ENCODE measurements around the gene CFAP45. TPM values are rescaled to one million over a fixed set of nuclear protein-coding genes. Genes with fewer than 3 reads are reported as not detected.

The CFAP45 gene
- polyA plus RNA-seq, 2 of the 4 experiments (the other 2 are of a cell fraction): 0.67 to 0.89 TPM

DNA sequence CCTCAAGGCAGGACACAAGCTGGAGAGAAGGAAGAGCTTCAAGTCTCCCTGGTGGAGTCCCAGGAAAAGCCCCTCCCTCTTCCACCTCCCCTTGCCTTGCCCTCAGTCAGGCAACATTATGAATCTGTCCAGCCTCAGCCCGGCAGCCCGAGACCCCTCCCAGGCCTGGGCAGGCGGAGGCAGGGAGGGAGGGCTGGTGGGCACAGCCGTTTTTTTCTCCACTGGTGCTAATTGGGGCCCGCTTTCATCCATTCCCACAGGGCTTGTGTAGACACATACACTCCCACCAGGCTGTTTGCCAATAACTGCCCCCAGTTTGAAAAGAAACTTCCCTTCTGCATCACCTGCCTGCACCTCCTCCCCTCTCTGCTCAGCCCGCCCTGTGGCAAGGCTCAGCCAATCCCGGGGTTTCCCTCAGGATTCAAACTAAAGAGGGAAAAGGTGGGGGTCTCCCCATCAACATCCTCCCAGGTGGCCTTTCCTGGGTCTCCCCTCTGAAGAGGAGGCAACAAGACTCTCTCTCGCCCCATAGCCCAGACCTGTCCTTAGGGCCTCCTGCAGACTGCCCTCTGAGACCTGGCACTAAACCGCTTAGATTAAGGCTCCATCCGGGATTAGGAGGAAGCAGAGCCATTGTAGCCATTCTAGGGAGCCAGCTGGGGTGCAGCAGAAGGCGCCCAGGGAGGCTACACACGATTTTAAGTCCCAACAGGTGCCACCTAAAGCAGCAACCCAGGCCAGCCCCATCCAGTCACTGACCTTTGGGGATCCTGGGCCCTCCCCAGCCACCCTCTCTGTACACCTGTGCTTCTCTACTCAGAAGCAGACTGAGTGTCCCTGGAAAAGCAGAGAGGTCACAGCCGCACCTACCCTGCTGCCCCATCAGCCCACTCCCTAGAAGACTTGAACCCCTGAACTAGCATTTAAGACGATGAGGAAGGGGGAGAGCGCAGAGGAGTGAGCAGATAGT lies 41.9 kb upstream of the CFAP45 start:
- Histone ChIP-seq H3K4me3 (no peak overlapping the region), H3K4me1 (peaks cover 16% of the 10 kb centered on the region), H3K4me2 (no peak overlapping the region), H3K27ac (no peak overlapping the region), H3K9me3 (no peaks in the 10 kb centered on the region)
- WGBS (ENCODE audit: missing lambda C conversion rate): 72% methylated on average over 14 of the region's 15 CpGs
- ChIA-PET POLR2A (no interaction called here), CTCF (interaction anchor here (1.4 to 22.4 kb wide), 2 partner anchors 67 to 104 kb away, joined by 3 to 665 read pairs; no protein-coding TSS in a partner anchor)
- DNase-seq (ENCODE audit: low read depth in 1 of 2, low spot score in 1 of 2) (no peak), FAIRE-seq (no peak), ATAC-seq (no peak)
- TF ChIP-seq, protein P1, sequence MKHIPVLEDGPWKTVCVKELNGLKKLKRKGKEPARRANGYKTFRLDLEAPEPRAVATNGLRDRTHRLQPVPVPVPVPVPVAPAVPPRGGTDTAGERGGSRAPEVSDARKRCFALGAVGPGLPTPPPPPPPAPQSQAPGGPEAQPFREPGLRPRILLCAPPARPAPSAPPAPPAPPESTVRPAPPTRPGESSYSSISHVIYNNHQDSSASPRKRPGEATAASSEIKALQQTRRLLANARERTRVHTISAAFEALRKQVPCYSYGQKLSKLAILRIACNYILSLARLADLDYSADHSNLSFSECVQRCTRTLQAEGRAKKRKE (CRISPR knock-in tag; IDR thresholded peaks at IDR 0.05; ENCODE audit: low read depth): no peak
- TF ChIP-seq CBX8 (IDR thresholded peaks at IDR 0.05) (no peak), ZNF302 (CRISPR knock-in tag; IDR thresholded peaks at IDR 0.05) (no peak), POLR2AphosphoS2 (conservative IDR thresholded peaks at IDR 0.05; ENCODE audit: low read length) (no peak), RARB (CRISPR knock-in tag; IDR thresholded peaks at IDR 0.05) (no peak), MAFK (IDR thresholded peaks at IDR 0.05; ENCODE audit: partially characterized antibody) (no peak), NFE2L2 (conservative IDR thresholded peaks at IDR 0.05; ENCODE audit: low read length) (no peak), FOXS1 (CRISPR knock-in tag; IDR thresholded peaks at IDR 0.05) (no peak), SREBF2 (IDR thresholded peaks at IDR 0.05) (no peak), ESRRA (IDR thresholded peaks at IDR 0.05; ENCODE audit: borderline replicate concordance, low read length) (no peak), HEYL (CRISPR knock-in tag; IDR thresholded peaks at IDR 0.05) (no peak), KDM1A (IDR thresholded peaks at IDR 0.05; ENCODE audit: low read depth) (no peak), EHMT2 (IDR thresholded peaks at IDR 0.05; ENCODE audit: low read depth) (no peak), ZFP36 (IDR thresholded peaks at IDR 0.05; ENCODE audit: borderline replicate concordance, partially characterized antibody) (no peak), TP53 (CRISPR knock-in tag; IDR thresholded peaks at IDR 0.05) (no peak), CHD2 (IDR thresholded peaks at IDR 0.05; ENCODE audit: low read length, partially characterized antibody) (no peak)
- TF ChIP-seq, protein P2, sequence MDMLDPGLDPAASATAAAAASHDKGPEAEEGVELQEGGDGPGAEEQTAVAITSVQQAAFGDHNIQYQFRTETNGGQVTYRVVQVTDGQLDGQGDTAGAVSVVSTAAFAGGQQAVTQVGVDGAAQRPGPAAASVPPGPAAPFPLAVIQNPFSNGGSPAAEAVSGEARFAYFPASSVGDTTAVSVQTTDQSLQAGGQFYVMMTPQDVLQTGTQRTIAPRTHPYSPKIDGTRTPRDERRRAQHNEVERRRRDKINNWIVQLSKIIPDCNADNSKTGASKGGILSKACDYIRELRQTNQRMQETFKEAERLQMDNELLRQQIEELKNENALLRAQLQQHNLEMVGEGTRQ (IDR thresholded peaks at IDR 0.05): no peak
- TF ChIP-seq, protein P3, sequence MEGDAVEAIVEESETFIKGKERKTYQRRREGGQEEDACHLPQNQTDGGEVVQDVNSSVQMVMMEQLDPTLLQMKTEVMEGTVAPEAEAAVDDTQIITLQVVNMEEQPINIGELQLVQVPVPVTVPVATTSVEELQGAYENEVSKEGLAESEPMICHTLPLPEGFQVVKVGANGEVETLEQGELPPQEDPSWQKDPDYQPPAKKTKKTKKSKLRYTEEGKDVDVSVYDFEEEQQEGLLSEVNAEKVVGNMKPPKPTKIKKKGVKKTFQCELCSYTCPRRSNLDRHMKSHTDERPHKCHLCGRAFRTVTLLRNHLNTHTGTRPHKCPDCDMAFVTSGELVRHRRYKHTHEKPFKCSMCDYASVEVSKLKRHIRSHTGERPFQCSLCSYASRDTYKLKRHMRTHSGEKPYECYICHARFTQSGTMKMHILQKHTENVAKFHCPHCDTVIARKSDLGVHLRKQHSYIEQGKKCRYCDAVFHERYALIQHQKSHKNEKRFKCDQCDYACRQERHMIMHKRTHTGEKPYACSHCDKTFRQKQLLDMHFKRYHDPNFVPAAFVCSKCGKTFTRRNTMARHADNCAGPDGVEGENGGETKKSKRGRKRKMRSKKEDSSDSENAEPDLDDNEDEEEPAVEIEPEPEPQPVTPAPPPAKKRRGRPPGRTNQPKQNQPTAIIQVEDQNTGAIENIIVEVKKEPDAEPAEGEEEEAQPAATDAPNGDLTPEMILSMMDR (IDR thresholded peaks at IDR 0.05): no peak
- TF ChIP-seq, protein P4, sequence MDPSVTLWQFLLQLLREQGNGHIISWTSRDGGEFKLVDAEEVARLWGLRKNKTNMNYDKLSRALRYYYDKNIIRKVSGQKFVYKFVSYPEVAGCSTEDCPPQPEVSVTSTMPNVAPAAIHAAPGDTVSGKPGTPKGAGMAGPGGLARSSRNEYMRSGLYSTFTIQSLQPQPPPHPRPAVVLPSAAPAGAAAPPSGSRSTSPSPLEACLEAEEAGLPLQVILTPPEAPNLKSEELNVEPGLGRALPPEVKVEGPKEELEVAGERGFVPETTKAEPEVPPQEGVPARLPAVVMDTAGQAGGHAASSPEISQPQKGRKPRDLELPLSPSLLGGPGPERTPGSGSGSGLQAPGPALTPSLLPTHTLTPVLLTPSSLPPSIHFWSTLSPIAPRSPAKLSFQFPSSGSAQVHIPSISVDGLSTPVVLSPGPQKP (IDR thresholded peaks at IDR 0.05; ENCODE audit: low read depth, low read length): no peak
- TF ChIP-seq, protein P5, sequence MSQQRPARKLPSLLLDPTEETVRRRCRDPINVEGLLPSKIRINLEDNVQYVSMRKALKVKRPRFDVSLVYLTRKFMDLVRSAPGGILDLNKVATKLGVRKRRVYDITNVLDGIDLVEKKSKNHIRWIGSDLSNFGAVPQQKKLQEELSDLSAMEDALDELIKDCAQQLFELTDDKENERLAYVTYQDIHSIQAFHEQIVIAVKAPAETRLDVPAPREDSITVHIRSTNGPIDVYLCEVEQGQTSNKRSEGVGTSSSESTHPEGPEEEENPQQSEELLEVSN (IDR thresholded peaks at IDR 0.05; ENCODE audit: borderline replicate concordance, low read depth): no peak

DNA sequence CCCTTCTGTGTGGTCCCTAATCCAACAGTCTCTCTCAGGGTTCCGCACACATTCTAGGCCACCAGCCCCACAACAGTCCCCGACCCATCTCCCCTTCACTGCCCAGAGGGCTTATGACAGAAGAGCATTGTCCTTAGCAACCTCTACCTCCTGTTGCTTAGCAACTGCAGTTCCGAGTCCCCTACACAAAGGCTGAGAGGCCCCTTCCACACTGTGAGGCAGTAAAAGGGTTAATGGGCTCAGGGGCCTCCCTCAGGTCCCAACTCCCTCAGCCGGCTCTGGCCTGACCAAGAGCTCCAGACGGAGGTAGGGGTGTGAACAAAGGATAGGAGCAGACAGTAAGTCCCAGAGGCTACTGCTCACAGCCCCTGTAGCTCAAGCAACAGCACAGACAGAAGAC lies 41.2 kb upstream of the CFAP45 start:
- no peak overlapping the region for H3K4me2 ChIP-seq
- 78% methylated on average over 5 of the region's 5 CpGs for WGBS (ENCODE audit: missing lambda C conversion rate)
- no peaks in the 10 kb centered on the region for H3K9me3 ChIP-seq
- no peak overlapping the region for H3K4me3 ChIP-seq
- no peak for ATAC-seq
- no peak for FAIRE-seq
- no peak for DNase-seq (ENCODE audit: low read depth in 1 of 2, low spot score in 1 of 2)
- POLR2A ChIA-PET: no interaction called here
- H3K4me1 ChIP-seq: peaks cover 23% of the 10 kb centered on the region
- CTCF ChIA-PET: interaction anchor here (1.4 to 22.4 kb wide), 4 partner anchors 11 to 105 kb away, joined by 3 to 665 read pairs (median 52); partner anchors contain the start of gene TAGLN2
- H3K27ac ChIP-seq: no peak overlapping the region
- TF ChIP-seq PHF8 (IDR thresholded peaks at IDR 0.05; ENCODE audit: borderline replicate concordance, low read depth): no peak
- TF ChIP-seq RCOR1 (IDR thresholded peaks at IDR 0.05; ENCODE audit: low read depth, low read length): no peak
- no peak for TF ChIP-seq NR3C1 (IDR thresholded peaks at IDR 0.05)
- TF ChIP-seq ESRRA (IDR thresholded peaks at IDR 0.05; ENCODE audit: borderline replicate concordance, low read length): no peak
- TF ChIP-seq GATA3 (IDR thresholded peaks at IDR 0.05; ENCODE audit: borderline replicate concordance): no peak
- no peak for TF ChIP-seq JUNB (IDR thresholded peaks at IDR 0.05)
- TF ChIP-seq TFCP2L1 (CRISPR knock-in tag; IDR thresholded peaks at IDR 0.05): no peak
- TF ChIP-seq ZC3H11A (IDR thresholded peaks at IDR 0.05): no peak
- TF ChIP-seq MAZ (IDR thresholded peaks at IDR 0.05; ENCODE audit: borderline replicate concordance, low read depth, low read length): no peak
- TF ChIP-seq TP53 (CRISPR knock-in tag; IDR thresholded peaks at IDR 0.05): no peak
- TF ChIP-seq POLR2AphosphoS2 (conservative IDR thresholded peaks at IDR 0.05; ENCODE audit: low read length): no peak
- TF ChIP-seq RARB (CRISPR knock-in tag; IDR thresholded peaks at IDR 0.05): no peak
- TF ChIP-seq, protein P3 (IDR thresholded peaks at IDR 0.05): no peak
